Endothelial cell of umbilical vein (primary cell): ENCODE measurements around the gene CCNH. TPM values are rescaled to one million over a fixed set of nuclear protein-coding genes. Genes with fewer than 3 reads are reported as not detected.

Experiments used
- BruUV-seq: library from RNA; stranded (reverse); fragments of 400-500 nt; replicated peaks from 2 replicates; lab custom pipeline; 2021; lab: Mats Ljungman, UMichigan
- CTCF ChIA-PET: fragments of 300-600, 350-600 bp; sonication (Branson Sonifier 250); formaldehyde crosslinking; loops from one replicate; lab custom pipeline; 2021; ENCODE audit warnings: antibody characterized with exemption, inconsistent platforms; lab: Charles Lee
- POLR2A ChIA-PET: fragments of 300-600, 350-600 bp; sonication (Branson Sonifier 250); formaldehyde crosslinking; loops from one replicate; lab custom pipeline; 2021; ENCODE audit warnings: antibody characterized with exemption, inconsistent platforms; lab: Charles Lee
- DNase-seq: peaks from one replicate; pipeline ENCODE4 v3.0.0-alpha.2; 2011; ENCODE audit warnings: low read depth, low spot score
- FAIRE-seq: peaks from 2 replicates; lab custom pipeline; 2011; peaks lifted over from hg19 to GRCh38; lab: Jason Lieb, UNC
- H2AFZ ChIP-seq: 2 replicates; pipeline ENCODE4 v1.6.0; 2012; ENCODE audit warnings: low read depth, low read length, control low read depth, inconsistent platforms
- H3K27ac ChIP-seq: 2 replicates; pipeline ENCODE4 v1.5.1; 2011; ENCODE audit warnings: low read depth, mild to moderate bottlenecking, control low read depth, low read length, moderate library complexity; ENCODE audit not compliant: insufficient read depth
- H3K27me3 ChIP-seq, 2 experiments: 2 replicates each; pipeline versions ENCODE4 v1.6.0 to v1.6.1; 2011; ENCODE audit warnings: low read length in 2 of 2, mixed read lengths in 1 of 2; ENCODE audit not compliant: control insufficient read depth in 2 of 2, insufficient read depth in 2 of 2
- H3K36me3 ChIP-seq, 2 experiments: 2 replicates in 1 of 2; 3 replicates in 1 of 2; pipeline ENCODE4 v1.5.1; 2011; ENCODE audit warnings: low read length in 2 of 2, mild to moderate bottlenecking in 1 of 2, moderate library complexity in 1 of 2; ENCODE audit not compliant: control insufficient read depth in 2 of 2, insufficient read depth in 2 of 2; ENCODE audit errors: extremely low read depth in 1 of 2
- H3K4me1 ChIP-seq: 3 replicates; pipeline ENCODE4 v1.5.1; 2011; ENCODE audit warnings: mild to moderate bottlenecking, low read length; ENCODE audit not compliant: control insufficient read depth, insufficient read depth; ENCODE audit errors: extremely low read depth
- H3K4me2 ChIP-seq: 2 replicates; pipeline ENCODE4 v1.6.1; 2011; ENCODE audit warnings: low read length, control low read depth, mixed read lengths; ENCODE audit not compliant: insufficient read depth
- H3K4me3 ChIP-seq, 3 experiments: fragments of 200-600 bp in 1 of 3; sonication (generic), shearing (Covaris generic) in 1 of 3; replicated peaks in 1 of 3; 2 replicates each; pipeline ENCODE4 v1.5.1; 2011 to 2016; ENCODE audit warnings: control low read depth in 3 of 3, low read length in 3 of 3, mild to moderate bottlenecking in 2 of 3, inconsistent platforms in 1 of 3, low read depth in 1 of 3, moderate library complexity in 1 of 3; ENCODE audit not compliant: insufficient read depth in 1 of 3
- H3K79me2 ChIP-seq: 2 replicates; pipeline ENCODE4 v1.6.0; 2012; ENCODE audit warnings: low read length, inconsistent platforms; ENCODE audit not compliant: control insufficient read depth, insufficient read depth
- H3K9ac ChIP-seq: replicated peaks from 2 replicates; pipeline ENCODE3; 2011; ENCODE audit warnings: low read length, control low read depth; ENCODE audit not compliant: insufficient read depth; ENCODE audit errors: extremely low read depth
- H3K9me1 ChIP-seq: replicated peaks from 3 replicates; pipeline ENCODE4 v1.6.0; 2011; ENCODE audit warnings: mild to moderate bottlenecking, low read length; ENCODE audit not compliant: control insufficient read depth, insufficient read depth; ENCODE audit errors: extremely low read depth
- H3K9me3 ChIP-seq: replicated peaks from 2 replicates; pipeline ENCODE4 v1.5.1; 2012; ENCODE audit warnings: low read length, inconsistent platforms; ENCODE audit not compliant: control insufficient read depth, insufficient read depth
- H4K20me1 ChIP-seq: replicated peaks from 2 replicates; pipeline ENCODE3; 2011; ENCODE audit warnings: mild to moderate bottlenecking, low read length; ENCODE audit not compliant: control insufficient read depth, insufficient read depth; ENCODE audit errors: extremely low read depth
- CTCF ChIP-seq, 2 donors: IDR thresholded peaks; 1 replicate in 1 of 2; 2 replicates in 1 of 2; pipeline ENCODE4 v1.5.1; 2011; ENCODE audit warnings: low read length in 2 of 2, mild to moderate bottlenecking in 2 of 2, moderate library complexity in 2 of 2, control low read depth in 1 of 2, inconsistent platforms in 1 of 2, low read depth in 1 of 2; ENCODE audit not compliant: insufficient read depth in 1 of 2; ENCODE audit errors: extremely low read depth in 1 of 2
- EZH2 ChIP-seq: IDR thresholded peaks from 2 replicates; pipeline ENCODE4 v1.6.1; 2012; ENCODE audit warnings: borderline replicate concordance, low read depth, mild to moderate bottlenecking, moderate library complexity, low read length, inconsistent platforms; ENCODE audit not compliant: severe bottlenecking
- FOS ChIP-seq: IDR thresholded peaks from 2 replicates; pipeline ENCODE4 v1.6.1; 2011; ENCODE audit warnings: mild to moderate bottlenecking, low read length, moderate library complexity, borderline replicate concordance; ENCODE audit not compliant: insufficient read depth
- GATA2 ChIP-seq: IDR thresholded peaks from 2 replicates; pipeline ENCODE4 v1.7.0; 2011; ENCODE audit warnings: low read depth, mild to moderate bottlenecking, moderate library complexity, mixed read lengths, low read length; ENCODE audit not compliant: insufficient read length, insufficient read depth
- JUN ChIP-seq: IDR thresholded peaks from 2 replicates; pipeline ENCODE4 v1.6.1; 2011; ENCODE audit warnings: borderline replicate concordance, low read depth; ENCODE audit not compliant: insufficient read length, insufficient read depth
- MYC ChIP-seq: IDR thresholded peaks from one replicate; pipeline ENCODE4 v1.6.1; 2011; ENCODE audit warnings: mild to moderate bottlenecking, low read depth, low read length
- POLR2A ChIP-seq: IDR thresholded peaks from 2 replicates; pipeline ENCODE4 v1.6.1; 2012; ENCODE audit warnings: low read depth, mild to moderate bottlenecking, control low read depth, low read length
- POLR2AphosphoS5 ChIP-seq: IDR thresholded peaks from 2 replicates; pipeline ENCODE4 v1.6.1; 2012; ENCODE audit warnings: low read depth, mild to moderate bottlenecking, control low read depth, low read length, moderate library complexity; ENCODE audit not compliant: insufficient read depth
- dilution Hi-C: fragments of 300-500 bp; cut with MboI; formaldehyde crosslinking; loops from one replicate; pipeline ENCODE4 v1.15.0; 2019; ENCODE audit warnings: low sequenced_read_pairs; ENCODE audit not compliant: extremely low pct_ligation_motif_present
- intact Hi-C: fragments of 100-400 bp; cut with micrococcal nuclease; formaldehyde crosslinking; loops from one replicate; pipeline ENCODE4 v1.10.0; 2022
- polyA plus RNA-seq, 4 experiments: library from polyadenylated mRNA; depleted of rRNA in 3 of 4; stranded (reverse) in 3 of 4; unstranded in 1 of 4; fragments of >200 nt; gene quantifications; 2 replicates each; pipeline versions ENCODE4 v1.2.1 to v1.2.3, GENCODE V29; 2011 to 2012; ENCODE audit warnings: missing spikeins in 1 of 4
- total RNA-seq: library from RNA; stranded (reverse); gene quantifications from 2 replicates; pipeline ENCODE4 v1.2.3, GENCODE V29; 2021
- TF ChIP-seq, protein P1 (sequence below): IDR thresholded peaks from 2 replicates; pipeline ENCODE4 v1.6.1; 2011; ENCODE audit not compliant: insufficient read depth, insufficient read length

The CCNH gene
- total and polyA plus RNA-seq, 2 donors (not counting 3 experiments of a cell fraction or from before 2014, with no cell fraction given): 47.9 to 50.6 TPM

- H3K4me1 ChIP-seq: peaks cover 13% of the 10 kb centered on the region
- peaks cover 7 to 37% of the 10 kb centered on the region in 2 experiments for H3K36me3 ChIP-seq
- no peak overlapping the region for H3K27ac ChIP-seq
- ChIA-PET POLR2A (no interaction called here), CTCF (interaction anchor here (0.9 to 1.6 kb wide), 3 partner anchors 8 to 333 kb away, joined by 3 to 5 read pairs (median 4); no protein-coding TSS in a partner anchor)
- no peaks in the 10 kb centered on the region for H4K20me1 ChIP-seq
- intact Hi-C loops (loop anchor here (5.0 kb wide), 1 partner anchor 436 kb away; no protein-coding TSS in a partner anchor), dilution Hi-C loops (no loop called here)
- FAIRE-seq (no peak), DNase-seq (no peak)
- no peaks in the 10 kb centered on the region for H3K27me3 ChIP-seq
- H3K4me3 ChIP-seq: no peak overlapping the region
- H2AFZ ChIP-seq: no peak overlapping the region
- H3K9me1 ChIP-seq: peaks cover 2% of the 10 kb centered on the region
- TF ChIP-seq POLR2A (no peak), FOS (no peak), CTCF (IDR thresholded peaks at IDR 0.05; ENCODE audit: extremely low read depth in 1 of 2, insufficient read depth in 1 of 2, low read depth in 1 of 2, low read length in 2 of 2) (no peak), POLR2AphosphoS5 (no peak), MYC (no peak), JUN (no peak), GATA2 (no peak), EZH2 (no peak)
- TF ChIP-seq, protein P1, sequence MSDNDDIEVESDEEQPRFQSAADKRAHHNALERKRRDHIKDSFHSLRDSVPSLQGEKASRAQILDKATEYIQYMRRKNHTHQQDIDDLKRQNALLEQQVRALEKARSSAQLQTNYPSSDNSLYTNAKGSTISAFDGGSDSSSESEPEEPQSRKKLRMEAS: no peak
- no TSS peak for BruUV-seq
- peaks cover 37% of the 10 kb centered on the region for H3K79me2 ChIP-seq
- H3K9me3 ChIP-seq: no peaks in the 10 kb centered on the region
- H3K9ac ChIP-seq: no peak overlapping the region
- no peak overlapping the region for H3K4me2 ChIP-seq
These were observed 9.3 kb downstream of the CCNH start for GRCh38 chr5:87403409-87403808.
